Spleen (tissue), 11 donors: Measurements from ENCODE around the gene CMSS1. TPM values are rescaled to one million over a fixed set of nuclear protein-coding genes. Genes with fewer than 3 reads are reported as not detected.

Source experiments
- DNase-seq: peaks from one replicate; pipeline ENCODE4 v3.0.0-alpha.2; 2020
- H3K27ac ChIP-seq, 8 donors: fragments of 200-600 bp; sonication (generic) in 7 of 8; 1 replicate in 4 of 8; 2 replicates in 4 of 8; pipeline versions ENCODE4 v1.5.0 to v1.8.0; 2016 to 2021; ENCODE audit warnings: inconsistent platforms in 4 of 8, mild to moderate bottlenecking in 4 of 8, moderate library complexity in 1 of 8
- H3K27me3 ChIP-seq, 7 donors: fragments of 200-600 bp; sonication (generic) in 6 of 7; replicated peaks in 1 of 7; 1 replicate in 4 of 7; 2 replicates in 3 of 7; pipeline versions ENCODE4 v1.5.0 to v1.8.0; 2016 to 2021; ENCODE audit warnings: inconsistent platforms in 3 of 7, mild to moderate bottlenecking in 1 of 7
- H3K36me3 ChIP-seq, 6 donors: fragments of 200-600 bp; sonication (generic) in 5 of 6; 1 replicate in 4 of 6; 2 replicates in 2 of 6; pipeline versions ENCODE4 v1.5.0 to v1.8.0; 2016 to 2021; ENCODE audit warnings: inconsistent platforms in 2 of 6
- H3K4me1 ChIP-seq, 6 donors: fragments of 200-600 bp; sonication (generic) in 5 of 6; 1 replicate in 3 of 6; 2 replicates in 3 of 6; pipeline versions ENCODE4 v1.5.0 to v1.8.0; 2016 to 2021; ENCODE audit warnings: inconsistent platforms in 3 of 6
- H3K4me3 ChIP-seq, 8 donors: fragments of 200-600 bp; sonication (generic) in 7 of 8; 1 replicate in 4 of 8; 2 replicates in 4 of 8; pipeline versions ENCODE4 v1.5.0 to v1.8.0; 2016 to 2021; ENCODE audit warnings: inconsistent platforms in 4 of 8, mild to moderate bottlenecking in 4 of 8, moderate library complexity in 2 of 8
- H3K9me3 ChIP-seq, 8 donors: fragments of 200-600 bp; sonication (generic) in 7 of 8; 1 replicate in 4 of 8; 2 replicates in 4 of 8; pipeline versions ENCODE4 v1.5.0 to v1.8.0; 2016 to 2021; ENCODE audit warnings: inconsistent platforms in 4 of 8
- CTCF ChIP-seq, 11 experiments: fragments of 200-600 bp in 7 of 11; fragments of 450-650 bp in 4 of 11; sonication (generic) in 4 of 11; IDR thresholded peaks in 8 of 11; conservative IDR thresholded peaks in 3 of 11; 1 replicate in 7 of 11; 2 replicates in 4 of 11; pipeline versions ENCODE4 v1.4.0 to v1.8.0; 2016 to 2021; ENCODE audit warnings: antibody characterized with exemption in 11 of 11, inconsistent platforms in 4 of 11, mild to moderate bottlenecking in 1 of 11
- POLR2A ChIP-seq, 3 donors: fragments of 450-650 bp; IDR thresholded peaks; one replicate each; pipeline ENCODE4 v1.5.1; 2017; ENCODE audit warnings: antibody characterized with exemption in 3 of 3, mild to moderate bottlenecking in 1 of 3
- POLR2AphosphoS5 ChIP-seq, 3 donors: sonication (generic); formaldehyde crosslinking; IDR thresholded peaks; one replicate each; pipeline ENCODE4 v1.5.1; 2017; ENCODE audit warnings: antibody characterized with exemption in 3 of 3
- WGBS, 5 donors: extraction: QIAGEN DNeasy Blood & Tissue Kit in 3 of 5; methylation state at CpG; one replicate each; pipeline versions ENCODE4 v1.1.5 to v1.1.7; 2013 to 2018; 5-methylcytosine and 5-hydroxymethylcytosine counted together
- intact Hi-C: fragments of 100-400 bp; cut with DNase I; formaldehyde crosslinking; loops from one replicate; pipeline ENCODE4 v1.15.0; 2023; ENCODE audit warnings: low total_unique reads
- polyA plus RNA-seq, 3 donors: library from polyadenylated mRNA; stranded (reverse); fragments of 200-250 nt; gene quantifications; one replicate each; pipeline ENCODE4 v1.2.1, GENCODE V29; 2013
- total RNA-seq, 7 donors: library from RNA; depleted of rRNA in 3 of 7; stranded (reverse); fragments of >200 nt in 3 of 7; fragmentation: NEBNext Ultra II Directional in 4 of 7; extraction: Animal tissue kit (Norgen Biotek cat#: 25700) in 4 of 7; gene quantifications; one replicate each; pipeline versions ENCODE4 v1.1.0 to v1.2.1, GENCODE V29; 2016 to 2021
- donor health status: healthy with polysubstance abuse.
- donor health status: DM: no; HTN: no; CAD: no; lungs with moderate emphysema.
- donor health status: DM: no; HTN: no; CAD: no.
- donor health status: Bipolar disorder and iron deficiency.
- donor health status: healthy.
- donor health status: DM: no; HTN: no; CAD: no.
- donor health status: DM: yes; HTN: yes; CAD: no.

The CMSS1 gene
- total and polyA plus RNA-seq, 10 donors: 6.9 to 30.1 (median 20.0) TPM

GRCh38 chr3:99965077-99965476 lies 147.4 kb downstream of the CMSS1 start:
- H3K27ac ChIP-seq: no peak overlapping the region
- no peaks in the 10 kb centered on the region for H3K9me3 ChIP-seq
- WGBS, 5 donors: 94 to 100% (median 95%) methylated on average over 1 of the region's 1 CpG
- TF ChIP-seq POLR2A (IDR thresholded peaks at IDR 0.05) (no peak), POLR2AphosphoS5 (IDR thresholded peaks at IDR 0.05) (no peak), CTCF (IDR thresholded peaks at IDR 0.05 in 8 of 11, conservative IDR thresholded peaks at IDR 0.05 in 3 of 11) (no peak)
- intact Hi-C loops: no loop called here
- H3K4me3 ChIP-seq: no peak overlapping the region
- H3K36me3 ChIP-seq: no peaks in the 10 kb centered on the region
- no peak for DNase-seq
- H3K4me1 ChIP-seq: no peaks in the 10 kb centered on the region
- no peaks in the 10 kb centered on the region for H3K27me3 ChIP-seq

DNA sequence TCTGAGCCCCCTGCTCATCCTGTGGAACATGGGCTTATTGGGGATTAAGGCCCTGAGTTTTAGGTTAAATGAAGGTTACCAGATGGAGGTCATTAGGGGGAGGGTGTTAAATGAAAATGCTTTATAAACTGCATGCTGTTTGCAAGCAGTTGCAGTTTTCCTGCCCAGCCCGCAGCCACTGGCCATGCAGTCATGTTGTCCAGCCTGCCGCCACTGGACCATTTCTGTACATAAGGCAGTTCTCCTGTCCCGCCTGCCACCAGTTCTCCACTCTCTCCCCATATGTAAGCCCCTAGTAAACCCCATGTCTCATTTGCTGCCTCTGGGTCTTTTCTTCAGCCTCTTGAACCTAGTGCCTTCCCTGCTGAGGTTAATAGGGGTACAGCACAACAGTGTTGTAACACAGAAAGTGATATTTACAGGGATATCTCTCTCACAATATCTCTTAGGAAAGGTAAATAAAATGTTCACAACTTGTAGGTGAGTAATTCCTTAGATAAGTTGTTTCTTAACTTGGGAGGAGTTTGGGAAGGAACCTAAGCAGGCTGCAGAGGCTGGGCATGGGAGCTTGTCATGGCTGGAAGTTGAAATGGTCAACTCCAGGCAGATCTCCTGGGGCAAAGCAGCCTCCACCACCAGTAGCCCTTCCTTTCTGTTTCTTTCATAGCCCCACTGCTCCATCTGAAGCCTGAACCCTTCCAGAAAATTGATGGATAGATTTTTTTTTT lies 148.2 kb downstream of the CMSS1 start:
- Histone ChIP-seq H3K27ac (no peak overlapping the region), H3K27me3 (no peaks in the 10 kb centered on the region), H3K36me3 (no peaks in the 10 kb centered on the region), H3K9me3 (no peaks in the 10 kb centered on the region), H3K4me3 (no peak overlapping the region), H3K4me1 (no peaks in the 10 kb centered on the region)
- 94 to 100% (median 97%) methylated on average over 3 of the region's 3 CpGs for WGBS, 5 donors
- intact Hi-C loops: no loop called here
- no peak for TF ChIP-seq POLR2AphosphoS5 (IDR thresholded peaks at IDR 0.05)
- TF ChIP-seq POLR2A (IDR thresholded peaks at IDR 0.05): no peak
- TF ChIP-seq CTCF (IDR thresholded peaks at IDR 0.05 in 8 of 11, conservative IDR thresholded peaks at IDR 0.05 in 3 of 11): no peak
- no peak for DNase-seq

DNA sequence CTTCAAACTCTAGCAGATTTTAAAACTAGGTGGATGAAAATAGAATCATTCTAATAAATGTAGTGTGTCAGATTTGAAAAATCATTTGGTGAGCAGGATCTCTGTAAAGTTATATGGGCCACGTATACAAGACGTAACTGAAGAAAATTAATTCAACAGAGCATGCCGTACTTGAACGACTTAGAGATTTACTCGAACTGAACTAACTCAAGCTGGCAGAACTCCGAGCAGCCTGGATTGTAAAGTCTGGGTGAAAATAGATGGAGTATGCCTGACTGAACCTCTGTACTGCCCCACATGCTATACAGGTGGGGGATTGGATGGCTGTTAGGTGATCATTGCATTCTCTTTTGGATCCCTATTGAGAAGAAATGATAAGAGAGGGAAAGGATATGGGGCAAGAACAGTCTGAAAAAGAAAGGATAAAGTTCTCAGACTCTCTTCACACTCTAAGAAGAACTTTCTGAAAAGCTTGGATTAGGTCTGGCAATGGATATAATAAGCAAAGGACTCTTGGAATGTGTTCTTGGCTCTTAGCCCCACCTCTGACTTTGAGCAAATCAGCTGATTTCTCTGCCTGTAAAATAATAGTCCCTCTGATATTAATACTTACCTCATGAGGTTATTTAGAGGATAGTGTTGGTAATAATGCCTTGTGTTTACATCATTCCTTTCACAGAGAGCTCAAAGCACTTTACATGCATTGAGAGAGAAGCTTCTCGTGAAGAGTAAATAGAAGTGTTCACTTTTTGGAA lies 149.2 kb downstream of the CMSS1 start:
- no peaks in the 10 kb centered on the region for H3K4me1 ChIP-seq
- intact Hi-C loops: no loop called here
- no peaks in the 10 kb centered on the region for H3K27me3 ChIP-seq
- no peak for DNase-seq
- no peak overlapping the region for H3K4me3 ChIP-seq
- TF ChIP-seq POLR2AphosphoS5 (IDR thresholded peaks at IDR 0.05) (no peak), CTCF (IDR thresholded peaks at IDR 0.05 in 8 of 11, conservative IDR thresholded peaks at IDR 0.05 in 3 of 11) (no peak), POLR2A (IDR thresholded peaks at IDR 0.05) (no peak)
- no peaks in the 10 kb centered on the region for H3K36me3 ChIP-seq
- no peaks in the 10 kb centered on the region for H3K9me3 ChIP-seq
- H3K27ac ChIP-seq: no peak overlapping the region
- WGBS, 5 donors: 93 to 97% (median 95%) methylated on average over 7 of the region's 7 CpGs

DNA sequence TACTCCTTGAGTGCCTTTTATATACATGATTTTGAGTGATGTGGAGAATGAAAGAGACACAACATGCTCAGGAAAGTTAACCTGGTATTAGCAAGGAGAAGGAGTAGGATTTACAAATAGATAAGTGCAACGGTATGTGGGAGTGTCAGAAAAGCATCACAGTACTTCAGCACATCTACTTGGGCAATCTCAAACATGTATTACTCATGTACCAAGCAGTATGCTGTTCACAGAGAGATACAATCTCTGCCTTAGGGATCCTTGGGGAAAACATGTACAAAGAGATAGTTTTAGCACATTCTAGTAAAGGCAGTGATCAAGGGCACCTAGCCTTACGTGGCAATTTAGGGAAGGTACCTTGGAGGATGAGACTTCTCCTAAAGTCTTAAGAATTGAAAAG lies 150.1 kb downstream of the CMSS1 start:
- H3K27me3 ChIP-seq: no peaks in the 10 kb centered on the region
- no peaks in the 10 kb centered on the region for H3K4me1 ChIP-seq
- no peak overlapping the region for H3K27ac ChIP-seq
- 88 to 93% (median 92%) methylated on average over 2 of the region's 2 CpGs for WGBS, 5 donors
- H3K4me3 ChIP-seq: no peak overlapping the region
- no peaks in the 10 kb centered on the region for H3K9me3 ChIP-seq
- no peak for DNase-seq
- TF ChIP-seq POLR2A (IDR thresholded peaks at IDR 0.05) (no peak), CTCF (IDR thresholded peaks at IDR 0.05 in 8 of 11, conservative IDR thresholded peaks at IDR 0.05 in 3 of 11) (no peak), POLR2AphosphoS5 (IDR thresholded peaks at IDR 0.05) (no peak)
- H3K36me3 ChIP-seq: no peaks in the 10 kb centered on the region
- intact Hi-C loops: no loop called here
